Fibroblast of skin of left biceps (primary cell): Measurements from ENCODE around the gene CILP.
"Not testable (repeated sequence)": the region's sequence is repeated elsewhere in the genome, so short reads cannot be mapped to it uniquely, and the experiment has no call there.

ENCODE experiments used
- DNase-seq, 2 experiments: peaks; one replicate each; pipeline ENCODE4 v3.0.0-alpha.2; 2013; ENCODE audit warnings: low read depth in 2 of 2

CILP gene

GRCh38 chr15:65195548-65195923 lies 15.7 kb downstream of the CILP start:
- no peak for DNase-seq

GRCh38 chr15:65194826-65195547 lies 16.3 kb downstream of the CILP start:
- DNase-seq, result no peak

- DNase-seq, result no peak
Measured at GRCh38 chr15:65192016-65192415, 19.3 kb downstream of the CILP start.

GRCh38 chr15:65189102-65189740 lies 22.1 kb downstream of the CILP start:
- DNase-seq, result peak in 1 of 2 experiments; percentile 21

GRCh38 chr15:65188472-65188871 lies 22.8 kb downstream of the CILP start:
- DNase-seq, result not testable (repeated sequence)

- DNase-seq, result peak; percentile 78 to 82
Measured at GRCh38 chr15:65184868-65185717, 26.2 kb downstream of the CILP start, which contains the start of gene CLPX. TSS of gene CLPX (minus strand) at chr15:65185342. CDS start at chr15:65185153, 189 bp downstream.

- DNase-seq, result no peak
Measured at GRCh38 chr15:65184305-65184867, 26.9 kb downstream of the CILP start.

- no peak for DNase-seq
Measured at GRCh38 chr15:65183865-65184159, 27.5 kb downstream of the CILP start.

GRCh38 chr15:65182538-65182937 lies 28.7 kb downstream of the CILP start:
- no peak for DNase-seq

GRCh38 chr15:65181582-65182353 lies 29.5 kb downstream of the CILP start:
- DNase-seq, result not testable (repeated sequence)

- DNase-seq, result no peak
Measured at GRCh38 chr15:65180167-65180566, 31.1 kb downstream of the CILP start.

- DNase-seq, result no peak
Measured at GRCh38 chr15:65177901-65178300, 33.4 kb downstream of the CILP start.

GRCh38 chr15:65176056-65176455 lies 35.2 kb downstream of the CILP start:
- DNase-seq, result peak; percentile 48 to 54

GRCh38 chr15:65175511-65175910 lies 35.8 kb downstream of the CILP start:
- no peak for DNase-seq

- no peak for DNase-seq
Measured at GRCh38 chr15:65174509-65174908, 36.8 kb downstream of the CILP start.

GRCh38 chr15:65172531-65172930 lies 38.7 kb downstream of the CILP start:
- no peak for DNase-seq

- DNase-seq, result no peak
Measured at GRCh38 chr15:65171428-65171827, 39.8 kb downstream of the CILP start.

GRCh38 chr15:65165875-65166274 lies 45.4 kb downstream of the CILP start:
- no peak for DNase-seq

GRCh38 chr15:65164139-65164538 lies 47.1 kb downstream of the CILP start:
- no peak for DNase-seq

GRCh38 chr15:65163041-65163440 lies 48.2 kb downstream of the CILP start:
- no peak for DNase-seq

GRCh38 chr15:65156692-65157091 lies 54.6 kb downstream of the CILP start:
- no peak for DNase-seq

GRCh38 chr15:65154720-65155119 lies 56.6 kb downstream of the CILP start:
- DNase-seq, result no peak
